ENCODE results near the gene SLC26A4.

Gene SLC26A4

DNA sequence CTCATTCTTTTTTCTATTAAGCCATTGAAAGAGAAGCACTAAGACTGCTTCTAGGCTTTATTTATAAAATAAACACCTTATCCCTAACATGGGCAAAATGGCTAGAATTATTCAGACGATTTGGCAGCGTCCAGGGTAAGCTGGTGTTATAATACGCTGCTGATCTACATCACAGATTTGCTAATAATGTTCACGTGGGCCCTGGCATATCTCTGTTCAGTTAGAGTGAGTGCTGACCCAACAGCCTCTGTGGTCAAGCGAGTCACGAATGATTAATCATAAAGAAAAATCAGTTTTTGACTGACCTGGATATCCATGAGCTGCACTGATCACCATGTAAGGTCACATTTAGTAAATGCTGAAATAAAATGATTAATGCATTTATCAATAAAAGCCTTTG, 54.9 kb downstream of the SLC26A4 start:
- no peak overlapping the region for H3K27ac ChIP-seq (ENCODE audit: low read depth, low read length)
- no peak for TF ChIP-seq EZH2phosphoT487 (IDR thresholded peaks at IDR 0.05; ENCODE audit: borderline replicate concordance, low read length)
- TF ChIP-seq, protein P1, sequence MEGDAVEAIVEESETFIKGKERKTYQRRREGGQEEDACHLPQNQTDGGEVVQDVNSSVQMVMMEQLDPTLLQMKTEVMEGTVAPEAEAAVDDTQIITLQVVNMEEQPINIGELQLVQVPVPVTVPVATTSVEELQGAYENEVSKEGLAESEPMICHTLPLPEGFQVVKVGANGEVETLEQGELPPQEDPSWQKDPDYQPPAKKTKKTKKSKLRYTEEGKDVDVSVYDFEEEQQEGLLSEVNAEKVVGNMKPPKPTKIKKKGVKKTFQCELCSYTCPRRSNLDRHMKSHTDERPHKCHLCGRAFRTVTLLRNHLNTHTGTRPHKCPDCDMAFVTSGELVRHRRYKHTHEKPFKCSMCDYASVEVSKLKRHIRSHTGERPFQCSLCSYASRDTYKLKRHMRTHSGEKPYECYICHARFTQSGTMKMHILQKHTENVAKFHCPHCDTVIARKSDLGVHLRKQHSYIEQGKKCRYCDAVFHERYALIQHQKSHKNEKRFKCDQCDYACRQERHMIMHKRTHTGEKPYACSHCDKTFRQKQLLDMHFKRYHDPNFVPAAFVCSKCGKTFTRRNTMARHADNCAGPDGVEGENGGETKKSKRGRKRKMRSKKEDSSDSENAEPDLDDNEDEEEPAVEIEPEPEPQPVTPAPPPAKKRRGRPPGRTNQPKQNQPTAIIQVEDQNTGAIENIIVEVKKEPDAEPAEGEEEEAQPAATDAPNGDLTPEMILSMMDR (IDR thresholded peaks at IDR 0.05; ENCODE audit: low read depth, low read length, poor library complexity, severe bottlenecking) = no peak

DNA sequence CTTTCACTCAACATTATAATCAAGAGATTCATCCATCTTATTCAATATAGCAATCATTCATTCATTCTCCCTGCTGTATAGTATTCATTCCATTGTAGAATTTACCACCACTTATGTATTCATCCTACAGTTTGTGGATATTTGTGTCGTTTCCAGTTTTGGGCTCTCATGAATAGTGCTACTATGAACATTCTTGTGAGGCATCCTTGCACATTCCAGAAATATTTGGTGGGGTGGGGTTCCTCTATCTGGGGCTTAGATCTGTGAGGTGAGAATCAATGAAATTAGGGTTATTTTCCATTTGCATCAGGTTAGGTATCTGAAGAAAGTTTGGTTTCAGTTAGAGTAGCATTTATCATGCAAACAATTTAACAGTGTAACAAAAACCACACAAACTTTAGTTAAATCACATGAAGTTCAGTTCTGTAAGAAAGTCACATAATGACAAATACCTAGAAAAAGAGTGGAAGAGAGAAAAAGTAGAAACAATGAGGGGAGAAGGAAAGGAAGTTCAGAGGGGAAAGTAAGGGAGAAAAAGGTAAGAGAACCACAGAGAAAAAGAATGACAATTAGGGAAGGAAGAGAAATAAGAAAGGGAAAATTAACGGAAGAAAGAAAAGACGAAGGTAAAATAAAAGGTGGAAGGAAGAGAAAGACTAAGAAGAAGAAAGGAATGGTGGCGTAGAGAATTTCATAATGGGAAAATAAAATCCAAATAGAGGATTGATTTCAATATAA, 58.0 kb downstream of the SLC26A4 start:
- no peaks in the 10 kb centered on the region for H3K9me3 ChIP-seq (ENCODE audit: control insufficient read depth, insufficient read depth, low read length)
- no peaks in the 10 kb centered on the region for H3K4me1 ChIP-seq (ENCODE audit: control insufficient read depth, low read length)
- no peaks in the 10 kb centered on the region for H4K20me1 ChIP-seq (ENCODE audit: control insufficient read depth, insufficient read depth, low read depth, low read length)
- peaks cover 13% of the 10 kb centered on the region for H3K27me3 ChIP-seq (ENCODE audit: control insufficient read depth, low read length)
- no peaks in the 10 kb centered on the region for H3K36me3 ChIP-seq (ENCODE audit: control insufficient read depth, low read length)
- no peaks in the 10 kb centered on the region for H3K79me2 ChIP-seq (ENCODE audit: control insufficient read depth, low read length)
- H3K4me3 ChIP-seq (ENCODE audit: low read length) = no peak overlapping the region
- H3K4me2 ChIP-seq (ENCODE audit: low read length) = no peak overlapping the region
- no peak for TF ChIP-seq EZH2phosphoT487 (IDR thresholded peaks at IDR 0.05; ENCODE audit: borderline replicate concordance, low read length)
- TF ChIP-seq, protein P1 (IDR thresholded peaks at IDR 0.05; ENCODE audit: low read depth, low read length, poor library complexity, severe bottlenecking) = no peak
- H3K27ac ChIP-seq (ENCODE audit: low read depth, low read length) = no peak overlapping the region
- no peaks in the 10 kb centered on the region for H3K9me2 ChIP-seq (replicated peaks; ENCODE audit: control insufficient read depth, low read length)
- no peaks in the 10 kb centered on the region for H3F3A ChIP-seq (ENCODE audit: control insufficient read depth, insufficient read depth)

More for the DNA sequence above, 54.9 kb downstream of the SLC26A4 start:
- Histone ChIP-seq H3K4me1 (ENCODE audit: control insufficient read depth, low read length) (no peaks in the 10 kb centered on the region), H3F3A (ENCODE audit: control insufficient read depth, insufficient read depth) (no peaks in the 10 kb centered on the region), H4K20me1 (ENCODE audit: control insufficient read depth, insufficient read depth, low read depth, low read length) (no peaks in the 10 kb centered on the region), H3K36me3 (ENCODE audit: control insufficient read depth, low read length) (no peaks in the 10 kb centered on the region), H3K27me3 (ENCODE audit: control insufficient read depth, low read length) (peaks cover 10% of the 10 kb centered on the region), H3K79me2 (ENCODE audit: control insufficient read depth, low read length) (no peaks in the 10 kb centered on the region), H3K4me3 (ENCODE audit: low read length) (no peak overlapping the region), H3K4me2 (ENCODE audit: low read length) (no peak overlapping the region), H3K9me2 (replicated peaks; ENCODE audit: control insufficient read depth, low read length) (no peaks in the 10 kb centered on the region), H3K9me3 (ENCODE audit: control insufficient read depth, insufficient read depth, low read length) (no peaks in the 10 kb centered on the region)

DNA sequence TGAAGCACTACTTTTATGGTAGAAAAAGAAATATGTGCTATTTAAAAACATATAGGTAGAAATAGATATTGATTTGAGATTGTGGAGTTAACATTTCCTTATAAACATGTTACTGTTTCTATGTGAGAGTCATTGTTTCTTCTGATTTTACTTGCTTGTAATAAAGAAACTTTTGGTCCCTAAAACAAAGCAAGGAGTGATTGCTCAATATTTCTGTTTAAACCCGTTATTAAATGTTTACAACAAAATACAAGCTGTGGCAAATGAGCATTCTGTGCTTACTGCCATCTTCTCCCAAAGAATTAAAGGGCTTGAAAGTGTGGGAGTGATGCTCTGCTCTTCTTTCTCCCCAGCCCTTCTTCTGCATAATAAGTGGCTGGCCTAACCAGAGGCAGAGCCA, 60.7 kb downstream of the SLC26A4 start:
- Histone ChIP-seq H3K9me2 (replicated peaks; ENCODE audit: control insufficient read depth, low read length) (no peaks in the 10 kb centered on the region), H4K20me1 (ENCODE audit: control insufficient read depth, insufficient read depth, low read depth, low read length) (no peaks in the 10 kb centered on the region), H3K27ac (ENCODE audit: low read depth, low read length) (no peak overlapping the region), H3K4me2 (ENCODE audit: low read length) (no peak overlapping the region), H3K4me1 (ENCODE audit: control insufficient read depth, low read length) (no peaks in the 10 kb centered on the region), H3K9me3 (ENCODE audit: control insufficient read depth, insufficient read depth, low read length) (no peaks in the 10 kb centered on the region), H3F3A (ENCODE audit: control insufficient read depth, insufficient read depth) (no peaks in the 10 kb centered on the region), H3K79me2 (ENCODE audit: control insufficient read depth, low read length) (no peaks in the 10 kb centered on the region), H3K27me3 (ENCODE audit: control insufficient read depth, low read length) (peaks cover 21% of the 10 kb centered on the region), H3K4me3 (ENCODE audit: low read length) (no peak overlapping the region), H3K36me3 (ENCODE audit: control insufficient read depth, low read length) (no peaks in the 10 kb centered on the region)
- no peak for TF ChIP-seq EZH2phosphoT487 (IDR thresholded peaks at IDR 0.05; ENCODE audit: borderline replicate concordance, low read length)
- TF ChIP-seq, protein P1 (IDR thresholded peaks at IDR 0.05; ENCODE audit: low read depth, low read length, poor library complexity, severe bottlenecking) = no peak
